GM20431 (cell line): ENCODE data around the gene TAF5L.

Experiments
- in situ Hi-C: fragments of 300-500 bp; cut with MseI, MboI; formaldehyde crosslinking; loops from one replicate; pipeline ENCODE4 v1.15.0; 2020; ENCODE audit warnings: low sequenced_read_pairs; ENCODE audit not compliant: unreplicated experiment

TAF5L gene

DNA sequence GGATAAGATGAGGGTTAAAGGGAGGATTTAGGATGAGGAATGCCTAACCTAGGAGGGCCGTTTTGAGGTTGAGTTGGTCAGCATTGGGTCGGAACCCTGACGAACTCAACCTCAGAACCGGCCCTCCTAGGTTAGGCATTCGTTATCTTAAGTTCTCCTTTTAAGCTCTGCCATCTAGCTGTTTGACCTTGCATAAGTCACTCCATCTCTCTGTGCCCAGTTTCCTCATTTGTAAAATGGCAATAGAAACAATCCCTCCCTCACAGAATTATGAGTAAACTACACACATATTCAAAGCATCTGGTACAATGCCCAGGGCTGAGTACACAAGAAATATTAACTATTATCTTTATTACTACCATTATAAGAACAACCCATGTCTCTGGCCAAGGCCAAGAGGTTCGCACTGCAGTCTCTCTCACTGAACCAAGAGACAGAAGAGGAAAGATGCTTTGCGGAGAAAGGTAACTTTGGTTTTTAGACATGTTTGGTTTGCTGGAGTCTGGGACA lies 72.2 kb downstream of the TAF5L start:
- in situ Hi-C loops = no loop called here

DNA sequence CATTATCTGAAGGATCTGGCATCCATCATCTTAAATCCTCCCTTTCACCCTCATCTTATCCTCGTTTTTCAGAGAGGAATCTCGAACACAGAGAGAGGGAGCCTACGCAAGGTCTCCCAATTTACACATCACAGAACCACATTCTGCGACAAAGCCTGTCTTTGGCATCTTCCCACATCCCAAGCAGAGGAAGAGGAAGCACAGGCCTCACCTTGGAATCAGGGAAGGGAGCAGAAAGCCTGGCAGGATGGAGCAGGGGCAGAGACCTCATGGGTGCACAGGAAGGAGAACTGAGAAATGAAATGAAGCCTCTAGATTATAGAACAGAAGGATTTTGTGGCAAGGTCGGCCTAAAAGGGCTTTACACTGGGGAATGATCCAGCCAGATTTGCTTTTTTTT lies 73.2 kb downstream of the TAF5L start:
- in situ Hi-C loops = no loop called here

DNA sequence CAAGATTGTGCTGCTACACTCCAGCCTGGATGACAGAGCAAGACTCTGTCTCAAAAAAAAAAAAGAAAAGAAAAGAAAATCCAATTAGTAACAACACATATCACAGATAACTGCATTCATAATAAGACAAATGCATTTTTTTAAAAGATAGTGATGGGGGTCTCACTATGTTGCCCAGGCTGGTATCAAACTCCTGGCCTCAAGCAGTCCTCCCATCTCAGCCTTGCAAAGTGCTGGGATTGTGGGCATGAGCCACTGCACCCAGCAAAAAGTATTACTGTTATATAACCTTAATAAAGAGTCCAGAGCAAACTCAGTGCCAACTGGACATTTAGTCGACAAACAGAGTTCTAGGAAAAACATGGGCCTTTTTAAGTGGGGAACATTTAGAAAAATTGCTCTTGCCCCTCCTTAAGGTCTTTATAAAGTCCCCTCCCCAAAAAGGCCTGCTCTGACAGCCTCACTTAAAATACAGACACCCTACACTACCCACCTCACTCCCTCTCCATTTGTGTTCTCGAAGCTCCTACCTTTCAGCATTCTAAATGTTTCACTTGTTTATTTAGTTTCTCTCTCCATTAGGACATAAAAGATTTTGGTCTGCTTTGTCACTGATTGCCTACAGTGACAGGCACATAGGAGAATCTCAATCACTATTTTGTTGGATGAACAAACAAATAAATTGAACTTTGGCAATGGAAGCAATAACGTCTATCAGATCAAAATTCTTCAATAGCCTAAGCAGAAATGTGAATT lies 74.9 kb downstream of the TAF5L start:
- in situ Hi-C loops = no loop called here

DNA sequence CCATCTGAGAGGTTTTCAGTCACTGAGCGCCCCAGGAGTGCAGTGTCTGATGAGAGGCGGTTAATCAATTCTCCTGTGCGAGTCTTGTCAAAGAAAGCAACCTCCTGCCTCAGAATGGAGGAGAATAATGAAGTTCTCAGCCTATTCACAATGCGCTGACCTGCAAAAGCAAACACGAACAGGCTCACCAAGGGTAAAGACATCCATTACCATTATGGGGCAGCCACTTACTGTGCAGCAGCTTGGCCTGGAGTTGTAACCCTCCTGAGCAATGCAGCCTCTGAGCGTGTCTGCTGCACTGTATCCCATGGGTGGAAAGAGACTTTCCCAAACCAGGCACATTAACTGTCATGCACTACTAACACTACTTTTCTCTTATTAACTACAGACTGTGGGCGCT lies 78.4 kb downstream of the TAF5L start:
- in situ Hi-C loops = no loop called here

DNA sequence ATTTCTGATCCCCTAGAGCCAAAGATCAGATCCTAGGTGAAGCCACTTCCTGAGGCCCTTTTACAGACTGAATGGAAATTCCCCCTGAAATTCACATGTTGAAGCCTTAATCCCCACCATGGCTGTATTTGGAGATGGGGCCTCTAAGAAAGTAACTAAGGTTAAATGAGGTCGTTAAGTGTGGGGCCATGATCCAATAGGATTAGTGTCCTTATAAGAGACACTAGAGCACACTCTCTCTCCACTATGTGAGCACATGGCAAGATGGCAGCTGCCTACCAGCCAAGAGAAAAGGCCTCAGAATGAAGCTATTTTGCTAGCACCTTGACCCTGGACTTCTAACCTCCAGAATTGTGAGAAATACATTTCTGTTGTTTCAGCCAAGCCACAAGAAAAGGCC lies 81.3 kb downstream of the TAF5L start:
- in situ Hi-C loops = no loop called here
